ENCODE results near the gene SYDE1. TPM values are rescaled to one million over a fixed set of nuclear protein-coding genes. Genes with fewer than 3 reads are reported as not detected.

SYDE1 gene
- total RNA-seq, 1 donor from 2014 or later: 20.8 TPM

- no peak for TF ChIP-seq CTCF (IDR thresholded peaks at IDR 0.05)
- no peaks in the 10 kb centered on the region for H3K36me3 ChIP-seq
- H3K27ac ChIP-seq: no peak overlapping the region
- no peak overlapping the region for H3K4me3 ChIP-seq
- ATAC-seq (no peak), DNase-seq (no peak)
- intact Hi-C loops (cut with DNase I): no loop called here
- H3K27me3 ChIP-seq (ENCODE audit: low read depth): peaks cover 3% of the 10 kb centered on the region
- H3K4me1 ChIP-seq: no peaks in the 10 kb centered on the region
- H3K9me3 ChIP-seq: peaks cover 6% of the 10 kb centered on the region
Observed at GRCh38 chr19:15136234-15136954, 29.2 kb downstream of the SYDE1 start.

DNA sequence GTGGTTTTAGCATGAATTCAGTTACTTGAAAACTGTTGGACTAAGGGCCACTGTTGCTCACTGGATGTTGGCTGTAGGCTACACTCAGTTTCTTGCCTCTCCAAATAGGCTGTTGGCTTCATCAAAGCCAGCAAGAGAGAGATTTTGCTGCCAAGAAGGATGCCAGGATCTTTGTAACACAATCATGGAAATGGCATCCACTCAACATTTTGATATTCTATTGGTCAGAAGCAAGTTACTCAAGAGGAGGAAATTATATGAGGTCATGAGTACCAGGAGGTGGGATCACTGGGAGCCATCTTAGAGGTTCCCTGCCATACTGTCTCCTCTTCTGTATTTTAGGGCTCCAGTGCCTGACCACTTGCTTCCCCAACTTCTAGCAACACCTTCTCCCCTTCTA is 30.6 kb downstream of the SYDE1 start:
- ATAC-seq (no peak), DNase-seq (no peak)
- no peaks in the 10 kb centered on the region for H3K4me1 ChIP-seq
- H3K27me3 ChIP-seq (ENCODE audit: low read depth): no peaks in the 10 kb centered on the region
- no peak overlapping the region for H3K27ac ChIP-seq
- TF ChIP-seq CTCF (IDR thresholded peaks at IDR 0.05): no peak
- peaks cover 6% of the 10 kb centered on the region for H3K9me3 ChIP-seq
- no peak overlapping the region for H3K4me3 ChIP-seq
- intact Hi-C loops (cut with DNase I): no loop called here
- no peaks in the 10 kb centered on the region for H3K36me3 ChIP-seq

- H3K4me1 ChIP-seq: no peaks in the 10 kb centered on the region
- DNase-seq (no peak), ATAC-seq (no peak)
- no peaks in the 10 kb centered on the region for H3K36me3 ChIP-seq
- intact Hi-C loops (cut with DNase I): no loop called here
- H3K4me3 ChIP-seq: no peak overlapping the region
- TF ChIP-seq CTCF (IDR thresholded peaks at IDR 0.05): no peak
- no peaks in the 10 kb centered on the region for H3K27me3 ChIP-seq (ENCODE audit: low read depth)
- no peak overlapping the region for H3K27ac ChIP-seq
- peaks cover 6% of the 10 kb centered on the region for H3K9me3 ChIP-seq
Observed at GRCh38 chr19:15138427-15138826, 31.2 kb downstream of the SYDE1 start.

DNA sequence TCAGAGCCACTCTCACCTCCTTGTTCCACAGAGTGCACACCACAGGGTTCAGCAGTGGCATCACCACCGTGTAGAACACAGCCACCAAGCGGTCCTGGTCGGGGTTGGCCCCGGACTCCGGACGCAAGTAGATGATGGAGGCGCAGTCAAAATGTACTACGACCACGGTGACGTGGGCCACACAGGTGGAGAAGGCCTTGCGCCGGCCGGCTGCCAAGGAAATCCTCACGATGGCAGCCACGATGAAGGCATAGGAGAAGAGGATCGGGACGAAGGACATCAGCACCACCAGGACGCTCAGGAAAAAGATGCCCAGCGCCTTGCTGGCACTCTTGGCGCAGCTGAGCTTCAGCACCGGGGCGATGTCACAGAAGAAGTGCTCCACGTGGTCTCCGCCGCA is 33.9 kb downstream of the SYDE1 start:
- no peaks in the 10 kb centered on the region for H3K36me3 ChIP-seq
- H3K27ac ChIP-seq: no peak overlapping the region
- H3K9me3 ChIP-seq: peaks cover 6% of the 10 kb centered on the region
- DNase-seq (no peak), ATAC-seq (no peak)
- no peak overlapping the region for H3K4me3 ChIP-seq
- no peaks in the 10 kb centered on the region for H3K4me1 ChIP-seq
- no peak for TF ChIP-seq CTCF (IDR thresholded peaks at IDR 0.05)
- intact Hi-C loops (cut with DNase I): no loop called here
- H3K27me3 ChIP-seq (ENCODE audit: low read depth): no peaks in the 10 kb centered on the region

GRCh38 chr19:15142313-15142712 is 35.1 kb downstream of the SYDE1 start:
- no peak for ATAC-seq
- intact Hi-C loops (cut with DNase I): no loop called here
- DNase-seq: no peak

More at GRCh38 chr19:15142313-15142712, 35.1 kb downstream of the SYDE1 start:
- Histone ChIP-seq H3K9me3 (peaks cover 6% of the 10 kb centered on the region), H3K36me3 (no peaks in the 10 kb centered on the region), H3K27ac (no peak overlapping the region), H3K4me1 (no peaks in the 10 kb centered on the region), H3K4me3 (no peak overlapping the region), H3K27me3 (ENCODE audit: low read depth) (no peaks in the 10 kb centered on the region)
- TF ChIP-seq CTCF (IDR thresholded peaks at IDR 0.05): no peak

Data from lower lobe of right lung (tissue), 2 donors.